Glutamatergic neuron (in vitro differentiated cells): ENCODE measurements around the gene CHRNB1. TPM values are rescaled to one million over a fixed set of nuclear protein-coding genes. Genes with fewer than 3 reads are reported as not detected.

Experiments used
- DNase-seq: peaks from one replicate; pipeline ENCODE4 v3.0.0; 2022
- H3K27ac Mint-ChIP-seq: one replicate; pipeline ENCODE4 v1.8.0; 2020; ENCODE audit warnings: mild to moderate bottlenecking, mixed read lengths, inconsistent platforms; ENCODE audit not compliant: unreplicated experiment
- H3K27me3 Mint-ChIP-seq: one replicate; pipeline ENCODE4 v1.8.0; 2020; ENCODE audit warnings: mild to moderate bottlenecking, moderate library complexity, mixed read lengths, inconsistent platforms; ENCODE audit not compliant: unreplicated experiment
- H3K36me3 Mint-ChIP-seq: one replicate; pipeline ENCODE4 v1.8.0; 2020; ENCODE audit warnings: mild to moderate bottlenecking, mixed read lengths, inconsistent platforms; ENCODE audit not compliant: unreplicated experiment
- H3K4me1 Mint-ChIP-seq: one replicate; pipeline ENCODE4 v1.8.0; 2020; ENCODE audit warnings: mild to moderate bottlenecking, low read depth, mixed read lengths, inconsistent platforms; ENCODE audit not compliant: unreplicated experiment
- H3K4me3 Mint-ChIP-seq: one replicate; pipeline ENCODE4 v1.8.0; 2020; ENCODE audit warnings: mild to moderate bottlenecking, mixed read lengths, inconsistent platforms; ENCODE audit not compliant: unreplicated experiment
- H3K9me3 Mint-ChIP-seq: one replicate; pipeline ENCODE4 v1.8.0; 2020; ENCODE audit warnings: mild to moderate bottlenecking, moderate library complexity, mixed read lengths, inconsistent platforms; ENCODE audit not compliant: unreplicated experiment
- total RNA-seq: library from RNA; stranded (reverse); fragmentation: NEBNext Ultra II Directional; extraction: Animal tissue kit (Norgen Biotek cat#: 25700); gene quantifications from one replicate; pipeline ENCODE4 v1.2.1, GENCODE V29; 2021; ENCODE audit not compliant: unreplicated experiment
- TF ChIP-seq, protein P1 (sequence below): fragments of 200-600 bp; sonication (generic); IDR thresholded peaks from one replicate; pipeline ENCODE4 v1.5.0; 2021; ENCODE audit not compliant: partially characterized antibody, unreplicated experiment

Gene CHRNB1
- total RNA-seq, 1 donor from 2014 or later, result 16.4 TPM

DNA sequence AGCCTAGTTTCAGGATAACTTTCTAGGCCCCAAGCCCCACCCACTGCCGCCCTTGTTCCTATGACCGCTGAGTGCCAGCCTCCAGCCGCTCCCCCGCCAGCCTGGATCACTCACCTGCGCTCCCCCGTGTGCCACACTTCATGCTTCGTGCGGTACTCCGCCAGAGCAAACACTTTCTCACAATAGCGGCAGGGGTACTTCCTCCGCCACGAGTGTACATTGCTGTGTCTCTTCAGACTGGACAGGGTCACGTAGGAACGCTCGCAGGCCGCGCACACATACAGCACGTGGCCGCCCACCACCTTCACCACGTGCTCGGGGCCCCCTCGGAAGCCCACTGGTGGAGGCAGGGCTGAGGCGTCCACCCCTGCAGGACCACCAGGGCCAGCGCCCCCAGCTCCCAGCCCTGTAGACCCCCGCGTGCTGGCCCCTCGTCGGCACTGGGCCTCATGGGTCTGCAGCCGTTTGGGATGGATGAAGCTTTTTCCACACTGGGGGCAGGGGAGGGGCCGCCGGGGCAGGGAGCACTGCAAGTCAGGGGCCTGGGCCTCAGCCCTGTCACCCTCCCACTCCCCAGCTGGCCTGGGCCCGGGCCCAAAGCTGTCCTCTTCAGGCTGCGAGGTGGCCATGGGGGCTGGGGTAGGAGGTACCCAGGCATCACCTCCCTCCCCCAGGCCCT is 20.9 kb downstream of the CHRNB1 start:
- H3K27me3 Mint-ChIP-seq, result peaks cover 7% of the 10 kb centered on the region
- peaks cover 5% of the 10 kb centered on the region for H3K4me1 Mint-ChIP-seq
- H3K4me3 Mint-ChIP-seq, result no peak overlapping the region
- TF ChIP-seq, protein P1, sequence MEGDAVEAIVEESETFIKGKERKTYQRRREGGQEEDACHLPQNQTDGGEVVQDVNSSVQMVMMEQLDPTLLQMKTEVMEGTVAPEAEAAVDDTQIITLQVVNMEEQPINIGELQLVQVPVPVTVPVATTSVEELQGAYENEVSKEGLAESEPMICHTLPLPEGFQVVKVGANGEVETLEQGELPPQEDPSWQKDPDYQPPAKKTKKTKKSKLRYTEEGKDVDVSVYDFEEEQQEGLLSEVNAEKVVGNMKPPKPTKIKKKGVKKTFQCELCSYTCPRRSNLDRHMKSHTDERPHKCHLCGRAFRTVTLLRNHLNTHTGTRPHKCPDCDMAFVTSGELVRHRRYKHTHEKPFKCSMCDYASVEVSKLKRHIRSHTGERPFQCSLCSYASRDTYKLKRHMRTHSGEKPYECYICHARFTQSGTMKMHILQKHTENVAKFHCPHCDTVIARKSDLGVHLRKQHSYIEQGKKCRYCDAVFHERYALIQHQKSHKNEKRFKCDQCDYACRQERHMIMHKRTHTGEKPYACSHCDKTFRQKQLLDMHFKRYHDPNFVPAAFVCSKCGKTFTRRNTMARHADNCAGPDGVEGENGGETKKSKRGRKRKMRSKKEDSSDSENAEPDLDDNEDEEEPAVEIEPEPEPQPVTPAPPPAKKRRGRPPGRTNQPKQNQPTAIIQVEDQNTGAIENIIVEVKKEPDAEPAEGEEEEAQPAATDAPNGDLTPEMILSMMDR, result no peak
- H3K9me3 Mint-ChIP-seq, result peaks cover 6% of the 10 kb centered on the region
- H3K27ac Mint-ChIP-seq, result no peak overlapping the region
- H3K36me3 Mint-ChIP-seq, result peaks cover 4% of the 10 kb centered on the region
- DNase-seq, result no peak

DNA sequence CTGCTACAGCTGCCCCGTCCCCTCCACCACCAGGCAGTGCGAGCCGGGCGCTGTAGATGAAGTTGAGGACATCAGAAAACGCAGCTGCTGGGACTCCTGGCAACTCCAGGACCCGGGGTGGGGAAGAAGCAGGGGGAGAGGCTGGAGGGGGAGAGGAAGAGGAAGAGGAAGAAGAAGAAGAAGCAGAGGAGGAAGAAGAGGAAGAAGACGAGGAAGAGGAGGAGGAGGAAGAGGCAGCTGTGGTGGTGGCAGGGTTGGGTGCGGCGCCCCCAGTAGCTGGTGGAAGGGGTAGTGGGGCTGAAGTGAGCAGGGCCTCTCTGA is 21.4 kb downstream of the CHRNB1 start:
- peaks cover 1% of the 10 kb centered on the region for H3K4me1 Mint-ChIP-seq
- peaks cover 2% of the 10 kb centered on the region for H3K36me3 Mint-ChIP-seq
- TF ChIP-seq, protein P1, result no peak
- H3K27me3 Mint-ChIP-seq, result peaks cover 7% of the 10 kb centered on the region
- H3K27ac Mint-ChIP-seq, result no peak overlapping the region
- DNase-seq, result no peak
- H3K4me3 Mint-ChIP-seq, result no peak overlapping the region
- peaks cover 3% of the 10 kb centered on the region for H3K9me3 Mint-ChIP-seq

DNA sequence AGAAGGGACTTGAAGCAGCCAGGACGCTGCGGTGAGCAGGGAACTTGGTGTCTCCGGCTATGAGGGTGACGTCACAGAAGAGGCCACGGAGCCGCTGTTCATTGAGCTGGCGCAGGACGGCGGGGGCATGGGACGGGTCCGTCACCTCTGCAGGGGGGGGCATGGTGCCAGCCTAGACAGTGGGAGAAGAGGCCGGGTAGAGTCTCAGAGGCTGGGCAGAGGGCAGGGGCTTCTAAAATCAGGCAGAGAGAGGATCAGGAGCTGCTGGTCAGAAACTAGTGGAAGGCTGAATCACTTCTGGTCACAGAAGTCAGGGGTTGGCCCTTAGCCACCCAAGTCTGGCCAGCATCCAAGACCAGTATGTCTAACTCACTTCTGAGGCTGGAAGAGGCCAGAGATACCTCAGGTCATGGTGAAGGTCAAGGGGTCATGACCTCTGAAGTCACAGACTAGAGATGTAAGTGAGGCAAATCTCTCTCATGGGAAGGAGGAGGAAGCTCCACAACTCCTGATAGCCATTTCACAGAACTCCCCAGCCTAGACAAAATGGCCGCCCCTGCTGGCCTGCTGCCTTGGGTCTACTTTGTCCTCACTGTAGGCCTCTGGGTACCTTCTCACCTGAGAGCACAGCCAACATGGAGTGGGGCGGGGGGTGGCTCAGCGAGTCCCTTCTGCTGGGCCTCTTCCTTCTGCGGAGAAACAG is 21.9 kb downstream of the CHRNB1 start:
- DNase-seq, result no peak
- H3K27ac Mint-ChIP-seq, result no peak overlapping the region

DNA sequence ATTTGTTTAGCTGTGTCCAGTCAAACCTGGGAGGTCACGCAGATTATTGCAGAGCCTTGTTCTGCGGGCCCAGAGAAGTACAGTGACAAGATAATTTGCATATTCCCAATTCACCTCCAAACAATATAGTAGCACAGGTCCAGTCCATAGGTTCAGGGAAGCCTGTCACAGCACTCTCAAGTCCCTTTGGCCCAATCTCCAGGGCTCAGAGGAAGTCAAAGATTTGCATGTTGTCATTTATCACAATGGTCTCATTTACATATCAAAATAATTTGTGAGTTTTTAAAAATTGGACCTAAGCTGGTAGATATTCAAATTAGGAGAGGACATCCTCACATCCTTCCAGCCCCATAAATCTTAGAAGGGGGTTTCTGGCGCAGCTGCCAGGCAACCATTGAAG is 22.6 kb downstream of the CHRNB1 start:
- H3K4me3 Mint-ChIP-seq, result no peak overlapping the region
- no peaks in the 10 kb centered on the region for H3K36me3 Mint-ChIP-seq

More for the DNA sequence above, 21.9 kb downstream of the CHRNB1 start:
- no peak overlapping the region for H3K4me3 Mint-ChIP-seq
- H3K9me3 Mint-ChIP-seq, result peaks cover 3% of the 10 kb centered on the region
- no peaks in the 10 kb centered on the region for H3K36me3 Mint-ChIP-seq
- H3K27me3 Mint-ChIP-seq, result peaks cover 7% of the 10 kb centered on the region
- TF ChIP-seq, protein P1, result no peak
- no peaks in the 10 kb centered on the region for H3K4me1 Mint-ChIP-seq

More for the DNA sequence above, 22.6 kb downstream of the CHRNB1 start:
- Mint-ChIP-seq H3K27ac (no peak overlapping the region), H3K27me3 (peaks cover 7% of the 10 kb centered on the region), H3K9me3 (peaks cover 3% of the 10 kb centered on the region), H3K4me1 (no peaks in the 10 kb centered on the region)
- DNase-seq, result no peak
- TF ChIP-seq, protein P1, result no peak
